K562 (cell line): ENCODE results near the gene HYOU1. TPM values are rescaled to one million over a fixed set of nuclear protein-coding genes. Genes with fewer than 3 reads are reported as not detected.

Experiments used
- CHD2 ChIP-seq: IDR thresholded peaks from 2 replicates; pipeline ENCODE4 v1.6.1; 2011; ENCODE audit warnings: low read depth, low read length
- E2F8 ChIP-seq: fragments of 450-650 bp; IDR thresholded peaks from 2 replicates; pipeline ENCODE4 v1.7.1; 2018; ENCODE audit warnings: mild to moderate bottlenecking, low read depth; ENCODE audit not compliant: partially characterized antibody
- ELF4 ChIP-seq: fragments of 450-650 bp; formaldehyde crosslinking; IDR thresholded peaks from 2 replicates; pipeline ENCODE4 v1.4.0; 2022; ENCODE audit warnings: missing genetic modification characterization
- GTF3C2 ChIP-seq: IDR thresholded peaks from 3 replicates; pipeline ENCODE4 v1.6.1; 2011; ENCODE audit warnings: borderline replicate concordance, mild to moderate bottlenecking, moderate library complexity; ENCODE audit not compliant: insufficient read length; ENCODE audit errors: extremely low read depth
- ID3 ChIP-seq, 2 experiments: fragments of 250-450 bp in 1 of 2; fragments of 450-650 bp in 1 of 2; sonication (Bioruptor Pico) in 1 of 2; IDR thresholded peaks; 2 replicates each; pipeline versions ENCODE4 v1.6.1 to v1.8.0; 2016 to 2021; ENCODE audit warnings: mild to moderate bottlenecking in 2 of 2, moderate library complexity in 2 of 2, missing compliant biosample characterization in 1 of 2, missing genetic modification characterization in 1 of 2
- MYBL2 ChIP-seq, 2 experiments: fragments of 450-650 bp in 1 of 2; sonication (generic) in 1 of 2; formaldehyde crosslinking in 1 of 2; IDR thresholded peaks; 2 replicates each; pipeline versions ENCODE4 v1.6.1 to v1.8.1; 2017 to 2022; ENCODE audit warnings: borderline replicate concordance in 1 of 2, inconsistent platforms in 1 of 2, low read depth in 1 of 2, mild to moderate bottlenecking in 1 of 2, missing genetic modification reagents in 1 of 2, moderate library complexity in 1 of 2
- NCOA1 ChIP-seq: fragments of 450-650 bp; IDR thresholded peaks from 2 replicates; pipeline ENCODE4 v1.6.1; 2016; ENCODE audit warnings: low read depth
- SAP30 ChIP-seq: fragments of 200-600 bp; sonication (generic); IDR thresholded peaks from 2 replicates; pipeline ENCODE4 v1.6.1; 2012; ENCODE audit warnings: borderline replicate concordance, low read depth, mild to moderate bottlenecking, moderate library complexity, low read length, control low read depth, inconsistent platforms; ENCODE audit not compliant: insufficient read depth, poor library complexity, severe bottlenecking
- XRCC4 ChIP-seq: IDR thresholded peaks from one replicate; pipeline ENCODE4 v1.6.1; 2011; ENCODE audit not compliant: insufficient read depth, insufficient read length; ENCODE audit errors: extremely low read depth
- YBX1 ChIP-seq: fragments of 450-650 bp; IDR thresholded peaks from 2 replicates; pipeline ENCODE4 v1.7.1; 2016; ENCODE audit warnings: mild to moderate bottlenecking
- ZNF717 ChIP-seq: fragments of 250-450 bp; sonication (Bioruptor Pico); IDR thresholded peaks from 2 replicates; pipeline ENCODE4 v1.5.0; 2021
- polyA plus RNA-seq, 8 experiments: library from polyadenylated mRNA; depleted of rRNA in 4 of 8; stranded (reverse) in 5 of 8; unstranded in 3 of 8; fragments of >200 nt; fragmentation: Nextera tagmentation in 2 of 8; fragmentation: Illumina TruSeq in 1 of 8; extraction: Ambion mirVana in 2 of 8; extraction: Trizol in 1 of 8; gene quantifications; 2 replicates each; pipeline versions ENCODE4 v1.2.1 to v1.2.3, GENCODE V29; 2011 to 2014; ENCODE audit warnings: inconsistent platforms in 1 of 8, missing spikeins in 1 of 8
- total RNA-seq, 7 experiments: library from RNA; depleted of rRNA in 6 of 7; stranded (reverse); fragments of >200 nt in 6 of 7; fragmentation: Illumina TruSeq in 2 of 7; extraction: Trizol in 2 of 7; gene quantifications; 2 replicates each; pipeline versions ENCODE4 v1.2.1 to v1.2.3, GENCODE V29; 2011 to 2021; ENCODE audit warnings: low replicate concordance in 1 of 7
- TF ChIP-seq, protein P1 (sequence below), 2 experiments: fragments of 150-350 bp in 1 of 2; IDR thresholded peaks; 2 replicates each; pipeline ENCODE4 v1.6.1; 2012 to 2016; ENCODE audit warnings: low read depth in 2 of 2, low read length in 2 of 2, mild to moderate bottlenecking in 1 of 2, moderate library complexity in 1 of 2
- TF ChIP-seq, protein P2 (sequence below): fragments of 450-650 bp; IDR thresholded peaks from one replicate; pipeline ENCODE4 v1.6.1; 2018; ENCODE audit warnings: mild to moderate bottlenecking, moderate library complexity; ENCODE audit not compliant: partially characterized antibody

HYOU1 gene
- total and polyA plus RNA-seq, 9 of the 15 experiments (the other 6 are each of a cell fraction or from before 2014, with no cell fraction given) = 19.5 to 197 (median 128) TPM

DNA sequence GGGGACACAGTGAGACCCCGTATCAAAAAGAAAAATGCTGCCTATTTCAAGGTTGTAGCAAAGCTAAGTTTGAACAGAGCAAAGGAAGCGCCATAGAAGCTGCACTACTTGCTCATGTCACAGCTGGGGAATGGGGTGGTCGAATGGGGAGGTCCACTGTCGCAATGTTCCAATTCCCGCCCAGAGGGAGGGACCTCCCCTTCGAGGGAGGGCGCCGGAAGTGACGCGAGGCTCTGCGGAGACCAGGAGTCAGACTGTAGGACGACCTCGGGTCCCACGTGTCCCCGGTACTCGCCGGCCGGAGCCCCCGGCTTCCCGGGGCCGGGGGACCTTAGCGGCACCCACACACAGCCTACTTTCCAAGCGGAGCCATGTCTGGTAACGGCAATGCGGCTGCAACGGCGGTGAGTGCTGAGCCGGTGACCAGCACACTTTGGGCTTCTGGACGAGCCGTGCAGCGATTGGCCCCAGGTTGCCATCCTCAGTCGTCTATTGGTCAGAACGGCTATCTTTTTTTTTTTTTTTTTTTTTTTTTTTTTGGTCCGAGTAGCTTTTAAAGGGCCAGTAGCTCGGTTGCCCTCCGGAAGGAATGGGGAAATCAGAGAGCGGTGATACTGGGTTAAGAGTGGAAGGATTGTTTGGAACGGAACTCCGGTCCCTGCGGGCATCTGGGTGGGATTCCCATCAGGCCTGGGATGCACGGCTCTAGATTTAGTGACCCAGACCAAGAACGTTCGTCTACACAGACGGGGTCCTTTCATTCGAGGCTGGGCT lies 27.8 kb upstream of the HYOU1 start, which contains the start of gene HMBS (continued):
- TF ChIP-seq, protein P1, sequence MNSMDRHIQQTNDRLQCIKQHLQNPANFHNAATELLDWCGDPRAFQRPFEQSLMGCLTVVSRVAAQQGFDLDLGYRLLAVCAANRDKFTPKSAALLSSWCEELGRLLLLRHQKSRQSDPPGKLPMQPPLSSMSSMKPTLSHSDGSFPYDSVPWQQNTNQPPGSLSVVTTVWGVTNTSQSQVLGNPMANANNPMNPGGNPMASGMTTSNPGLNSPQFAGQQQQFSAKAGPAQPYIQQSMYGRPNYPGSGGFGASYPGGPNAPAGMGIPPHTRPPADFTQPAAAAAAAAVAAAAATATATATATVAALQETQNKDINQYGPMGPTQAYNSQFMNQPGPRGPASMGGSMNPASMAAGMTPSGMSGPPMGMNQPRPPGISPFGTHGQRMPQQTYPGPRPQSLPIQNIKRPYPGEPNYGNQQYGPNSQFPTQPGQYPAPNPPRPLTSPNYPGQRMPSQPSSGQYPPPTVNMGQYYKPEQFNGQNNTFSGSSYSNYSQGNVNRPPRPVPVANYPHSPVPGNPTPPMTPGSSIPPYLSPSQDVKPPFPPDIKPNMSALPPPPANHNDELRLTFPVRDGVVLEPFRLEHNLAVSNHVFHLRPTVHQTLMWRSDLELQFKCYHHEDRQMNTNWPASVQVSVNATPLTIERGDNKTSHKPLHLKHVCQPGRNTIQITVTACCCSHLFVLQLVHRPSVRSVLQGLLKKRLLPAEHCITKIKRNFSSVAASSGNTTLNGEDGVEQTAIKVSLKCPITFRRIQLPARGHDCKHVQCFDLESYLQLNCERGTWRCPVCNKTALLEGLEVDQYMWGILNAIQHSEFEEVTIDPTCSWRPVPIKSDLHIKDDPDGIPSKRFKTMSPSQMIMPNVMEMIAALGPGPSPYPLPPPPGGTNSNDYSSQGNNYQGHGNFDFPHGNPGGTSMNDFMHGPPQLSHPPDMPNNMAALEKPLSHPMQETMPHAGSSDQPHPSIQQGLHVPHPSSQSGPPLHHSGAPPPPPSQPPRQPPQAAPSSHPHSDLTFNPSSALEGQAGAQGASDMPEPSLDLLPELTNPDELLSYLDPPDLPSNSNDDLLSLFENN (IDR thresholded peaks at IDR 0.05; ENCODE audit: low read depth in 2 of 2, low read length in 2 of 2) = no peak
- no peak for TF ChIP-seq ZNF717 (CRISPR knock-in tag)
- TF ChIP-seq XRCC4 = no peak
- peak; percentile 45; the same call in 1 of the 2 replicates for TF ChIP-seq ELF4 (CRISPR knock-in tag)
- no peak for TF ChIP-seq GTF3C2
- TF ChIP-seq ID3 (CRISPR knock-in tag; IDR thresholded peaks at IDR 0.05) = no peak
- peak; percentile 74; the same call in 1 of the 2 replicates for TF ChIP-seq ID3 (tag; IDR thresholded peaks at IDR 0.05)
- no peak for TF ChIP-seq CHD2
- TF ChIP-seq SAP30 = peak; percentile 87
- TF ChIP-seq MYBL2 (IDR thresholded peaks at IDR 0.05; ENCODE audit: low read depth) = no peak
- no peak for TF ChIP-seq MYBL2 (CRISPR knock-in tag; IDR thresholded peaks at IDR 0.05; ENCODE audit: borderline replicate concordance)
- peak; percentile 76 for TF ChIP-seq E2F8
- TF ChIP-seq, protein P2, sequence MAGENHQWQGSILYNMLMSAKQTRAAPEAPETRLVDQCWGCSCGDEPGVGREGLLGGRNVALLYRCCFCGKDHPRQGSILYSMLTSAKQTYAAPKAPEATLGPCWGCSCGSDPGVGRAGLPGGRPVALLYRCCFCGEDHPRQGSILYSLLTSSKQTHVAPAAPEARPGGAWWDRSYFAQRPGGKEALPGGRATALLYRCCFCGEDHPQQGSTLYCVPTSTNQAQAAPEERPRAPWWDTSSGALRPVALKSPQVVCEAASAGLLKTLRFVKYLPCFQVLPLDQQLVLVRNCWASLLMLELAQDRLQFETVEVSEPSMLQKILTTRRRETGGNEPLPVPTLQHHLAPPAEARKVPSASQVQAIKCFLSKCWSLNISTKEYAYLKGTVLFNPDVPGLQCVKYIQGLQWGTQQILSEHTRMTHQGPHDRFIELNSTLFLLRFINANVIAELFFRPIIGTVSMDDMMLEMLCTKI = no peak
- no peak for TF ChIP-seq NCOA1
- TF ChIP-seq YBX1 = no peak
